ENCODE measurements around the gene RAB37. TPM values are rescaled to one million over a fixed set of nuclear protein-coding genes. Genes with fewer than 3 reads are reported as not detected.

The RAB37 gene
- total RNA-seq, 1 donor from 2014 or later = 1.0 TPM

DNA sequence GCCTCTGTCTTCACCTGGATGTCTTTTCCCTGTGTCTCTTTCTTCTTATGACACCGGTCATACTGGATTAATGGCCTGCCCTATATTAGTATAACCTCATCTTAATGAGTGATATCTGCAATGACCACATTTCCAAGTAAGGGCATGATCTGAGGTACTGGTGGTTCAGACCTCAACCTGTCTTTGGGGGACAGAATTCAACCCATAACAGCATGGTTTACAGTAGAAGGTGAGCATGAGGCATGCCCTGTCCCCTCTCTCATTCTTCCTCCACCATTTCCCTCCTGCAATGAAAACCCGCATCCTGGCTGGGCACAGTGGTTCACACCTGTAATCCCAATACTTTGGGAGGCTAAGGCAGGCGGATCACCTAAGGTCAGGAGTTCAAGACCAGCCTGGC, 2.8 kb upstream of the RAB37 start:
- Histone ChIP-seq H3K9ac (ENCODE audit: low read depth in 1 of 3, low read length in 3 of 3) (no peak overlapping the region), H3K4me3 (ENCODE audit: low read length in 3 of 3) (no peak overlapping the region), H3K9me3 (ENCODE audit: control insufficient read depth in 3 of 3, low read length in 3 of 3) (no peaks in the 10 kb centered on the region), H3K36me3 (ENCODE audit: control insufficient read depth in 3 of 3, insufficient read depth in 3 of 3, low read length in 3 of 3) (no peaks in the 10 kb centered on the region), H3K27me3 (ENCODE audit: control insufficient read depth in 3 of 3, insufficient read depth in 3 of 3, low read length in 3 of 3) (peaks cover 60 to 81% (median 62%) of the 10 kb centered on the region in 3 donors), H3K27ac (ENCODE audit: low read depth, low read length) (no peak overlapping the region), H3K4me1 (ENCODE audit: control insufficient read depth in 3 of 3, insufficient read depth in 3 of 3, low read length in 3 of 3) (peaks cover 10 to 22% (median 16%) of the 10 kb centered on the region in 3 donors)

- Histone ChIP-seq H3K27ac (ENCODE audit: low read depth, low read length) (no peak overlapping the region), H3K9ac (ENCODE audit: low read depth in 1 of 3, low read length in 3 of 3) (peak overlapping the region in 1 of 3 donors; percentile 8), H3K4me1 (ENCODE audit: control insufficient read depth in 3 of 3, insufficient read depth in 3 of 3, low read length in 3 of 3) (peaks cover 14 to 32% (median 19%) of the 10 kb centered on the region in 3 donors), H3K9me3 (ENCODE audit: control insufficient read depth in 3 of 3, low read length in 3 of 3) (no peaks in the 10 kb centered on the region), H3K4me3 (ENCODE audit: low read length in 3 of 3) (peak overlapping the region in 2 of 3 donors; percentile 5 to 51), H3K27me3 (ENCODE audit: control insufficient read depth in 3 of 3, insufficient read depth in 3 of 3, low read length in 3 of 3) (peaks cover 63 to 75% (median 68%) of the 10 kb centered on the region in 3 donors), H3K36me3 (ENCODE audit: control insufficient read depth in 3 of 3, insufficient read depth in 3 of 3, low read length in 3 of 3) (no peaks in the 10 kb centered on the region)
Measured at GRCh38 chr17:74737299-74738050, 419 bp downstream of the RAB37 start.

DNA sequence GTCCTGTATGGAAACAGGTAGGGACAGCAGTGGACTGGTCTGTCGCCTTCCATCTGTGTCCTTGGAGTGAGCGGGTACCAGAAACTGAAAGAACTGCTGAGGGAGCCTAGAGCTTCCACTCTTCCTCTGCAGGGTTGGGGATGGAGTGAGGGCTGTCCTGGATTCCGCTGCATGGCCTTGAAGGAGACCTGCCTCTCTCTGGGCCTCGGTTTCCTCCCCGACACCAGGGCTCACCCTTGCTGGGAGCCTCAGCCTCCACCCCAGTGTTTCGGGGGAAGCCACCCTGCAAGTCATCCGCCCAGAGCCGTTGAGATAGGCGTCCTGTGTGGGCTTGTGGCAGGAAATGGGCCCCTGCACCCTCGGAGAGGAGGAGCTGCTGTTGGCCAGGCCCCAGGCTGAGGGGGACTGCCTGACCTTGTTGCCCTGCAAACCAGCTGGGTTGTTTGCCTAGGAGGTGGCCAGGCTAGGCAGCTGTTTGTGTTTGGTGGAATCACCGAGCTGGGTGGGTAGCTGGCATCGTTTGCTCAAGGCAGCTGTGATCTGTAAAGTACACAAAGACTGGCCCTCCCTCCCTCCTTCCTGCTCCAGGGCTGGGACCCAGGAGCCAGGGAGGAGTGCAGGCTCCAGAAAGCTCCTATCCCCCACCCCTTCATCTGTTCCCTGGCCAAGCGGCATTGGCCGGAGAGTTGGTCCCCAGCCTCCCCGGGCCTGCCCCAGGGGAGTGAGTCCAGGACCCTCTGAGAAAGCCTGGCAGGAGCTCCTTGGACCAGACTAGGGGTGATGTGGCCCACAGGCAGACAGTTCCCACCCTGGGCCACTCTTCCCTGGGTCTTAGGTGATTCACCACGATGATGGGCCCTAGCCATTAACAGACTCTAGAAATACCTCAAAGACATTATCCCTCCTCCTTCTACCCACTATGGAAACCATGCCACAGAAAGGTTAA, 1.3 kb downstream of the RAB37 start:
- Histone ChIP-seq H3K36me3 (ENCODE audit: control insufficient read depth in 3 of 3, insufficient read depth in 3 of 3, low read length in 3 of 3) (no peaks in the 10 kb centered on the region), H3K9me3 (ENCODE audit: control insufficient read depth in 3 of 3, low read length in 3 of 3) (no peaks in the 10 kb centered on the region), H3K27ac (ENCODE audit: low read depth, low read length) (no peak overlapping the region), H3K9ac (ENCODE audit: low read depth in 1 of 3, low read length in 3 of 3) (peak overlapping the region in 1 of 3 donors; percentile 8), H3K27me3 (ENCODE audit: control insufficient read depth in 3 of 3, insufficient read depth in 3 of 3, low read length in 3 of 3) (peaks cover 58 to 69% (median 65%) of the 10 kb centered on the region in 3 donors), H3K4me1 (ENCODE audit: control insufficient read depth in 3 of 3, insufficient read depth in 3 of 3, low read length in 3 of 3) (peaks cover 14 to 32% (median 19%) of the 10 kb centered on the region in 3 donors), H3K4me3 (ENCODE audit: low read length in 3 of 3) (peak overlapping the region in 2 of 3 donors; percentile 5 to 51)

GRCh38 chr17:74739227-74739831, 2.3 kb downstream of the RAB37 start:
- Histone ChIP-seq H3K9me3 (ENCODE audit: control insufficient read depth in 3 of 3, low read length in 3 of 3) (no peaks in the 10 kb centered on the region), H3K4me3 (ENCODE audit: low read length in 3 of 3) (no peak overlapping the region), H3K9ac (ENCODE audit: low read depth in 1 of 3, low read length in 3 of 3) (no peak overlapping the region), H3K4me1 (ENCODE audit: control insufficient read depth in 3 of 3, insufficient read depth in 3 of 3, low read length in 3 of 3) (peaks cover 14 to 32% (median 21%) of the 10 kb centered on the region in 3 donors), H3K36me3 (ENCODE audit: control insufficient read depth in 3 of 3, insufficient read depth in 3 of 3, low read length in 3 of 3) (no peaks in the 10 kb centered on the region), H3K27ac (ENCODE audit: low read depth, low read length) (no peak overlapping the region), H3K27me3 (ENCODE audit: control insufficient read depth in 3 of 3, insufficient read depth in 3 of 3, low read length in 3 of 3) (peaks cover 50 to 58% (median 55%) of the 10 kb centered on the region in 3 donors)

- no peak overlapping the region for H3K27ac ChIP-seq (ENCODE audit: low read depth, low read length)
- peaks cover 48 to 55% (median 55%) of the 10 kb centered on the region in 3 donors for H3K27me3 ChIP-seq (ENCODE audit: control insufficient read depth in 3 of 3, insufficient read depth in 3 of 3, low read length in 3 of 3)
- H3K4me3 ChIP-seq (ENCODE audit: low read length in 3 of 3) = no peak overlapping the region
- peaks cover 18 to 37% (median 28%) of the 10 kb centered on the region in 3 donors for H3K4me1 ChIP-seq (ENCODE audit: control insufficient read depth in 3 of 3, insufficient read depth in 3 of 3, low read length in 3 of 3)
- no peaks in the 10 kb centered on the region for H3K36me3 ChIP-seq (ENCODE audit: control insufficient read depth in 3 of 3, insufficient read depth in 3 of 3, low read length in 3 of 3)
- no peaks in the 10 kb centered on the region for H3K9me3 ChIP-seq (ENCODE audit: control insufficient read depth in 3 of 3, low read length in 3 of 3)
- no peak overlapping the region for H3K9ac ChIP-seq (ENCODE audit: low read depth in 1 of 3, low read length in 3 of 3)
Measured at GRCh38 chr17:74740173-74740572, 3.1 kb downstream of the RAB37 start.

- Histone ChIP-seq H3K4me1 (ENCODE audit: control insufficient read depth in 3 of 3, insufficient read depth in 3 of 3, low read length in 3 of 3) (peaks cover 18 to 37% (median 29%) of the 10 kb centered on the region in 3 donors), H3K4me3 (ENCODE audit: low read length in 3 of 3) (no peak overlapping the region), H3K36me3 (ENCODE audit: control insufficient read depth in 3 of 3, insufficient read depth in 3 of 3, low read length in 3 of 3) (no peaks in the 10 kb centered on the region), H3K27me3 (ENCODE audit: control insufficient read depth in 3 of 3, insufficient read depth in 3 of 3, low read length in 3 of 3) (peaks cover 44 to 50% (median 49%) of the 10 kb centered on the region in 3 donors), H3K27ac (ENCODE audit: low read depth, low read length) (no peak overlapping the region), H3K9me3 (ENCODE audit: control insufficient read depth in 3 of 3, low read length in 3 of 3) (no peaks in the 10 kb centered on the region), H3K9ac (ENCODE audit: low read depth in 1 of 3, low read length in 3 of 3) (no peak overlapping the region)
Measured at GRCh38 chr17:74740641-74741387, 3.8 kb downstream of the RAB37 start.

- peaks cover 18 to 33% (median 30%) of the 10 kb centered on the region in 3 donors for H3K4me1 ChIP-seq (ENCODE audit: control insufficient read depth in 3 of 3, insufficient read depth in 3 of 3, low read length in 3 of 3)
- peaks cover 38 to 48% (median 40%) of the 10 kb centered on the region in 3 donors for H3K27me3 ChIP-seq (ENCODE audit: control insufficient read depth in 3 of 3, insufficient read depth in 3 of 3, low read length in 3 of 3)
- H3K36me3 ChIP-seq (ENCODE audit: control insufficient read depth in 3 of 3, insufficient read depth in 3 of 3, low read length in 3 of 3) = no peaks in the 10 kb centered on the region
- H3K4me3 ChIP-seq (ENCODE audit: low read length in 3 of 3) = no peak overlapping the region
- H3K27ac ChIP-seq (ENCODE audit: low read depth, low read length) = no peak overlapping the region
- H3K9ac ChIP-seq (ENCODE audit: low read depth in 1 of 3, low read length in 3 of 3) = no peak overlapping the region
- H3K9me3 ChIP-seq (ENCODE audit: control insufficient read depth in 3 of 3, low read length in 3 of 3) = no peaks in the 10 kb centered on the region
Measured at GRCh38 chr17:74742153-74742515, 5.1 kb downstream of the RAB37 start.

GRCh38 chr17:74742978-74743545, 6.0 kb downstream of the RAB37 start:
- Histone ChIP-seq H3K4me3 (ENCODE audit: low read length in 3 of 3) (no peak overlapping the region), H3K4me1 (ENCODE audit: control insufficient read depth in 3 of 3, insufficient read depth in 3 of 3, low read length in 3 of 3) (peaks cover 9 to 29% (median 28%) of the 10 kb centered on the region in 3 donors), H3K27me3 (ENCODE audit: control insufficient read depth in 3 of 3, insufficient read depth in 3 of 3, low read length in 3 of 3) (peaks cover 29 to 38% (median 31%) of the 10 kb centered on the region in 3 donors)

DNA sequence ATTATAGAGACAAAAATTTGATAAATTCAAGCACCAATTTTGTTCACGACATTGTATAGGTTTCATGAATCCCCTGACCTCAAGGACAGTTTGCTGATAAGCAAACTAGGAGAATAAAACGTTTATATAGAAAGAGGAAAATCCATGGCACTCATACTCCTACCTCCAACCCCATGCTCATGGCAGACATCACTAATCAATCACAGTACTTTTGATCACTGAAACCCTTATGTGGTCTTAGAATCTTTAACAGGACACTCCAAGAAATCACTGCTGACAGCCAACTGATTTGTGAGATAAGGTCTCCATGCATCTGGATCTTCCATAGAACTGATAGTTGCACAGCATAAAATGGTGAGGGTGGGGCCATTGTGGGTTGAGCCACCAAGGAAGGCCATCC, 6.7 kb downstream of the RAB37 start:
- no peak overlapping the region for H3K9ac ChIP-seq (ENCODE audit: low read depth in 1 of 3, low read length in 3 of 3)
- peaks cover 10 to 27% (median 25%) of the 10 kb centered on the region in 3 donors for H3K4me1 ChIP-seq (ENCODE audit: control insufficient read depth in 3 of 3, insufficient read depth in 3 of 3, low read length in 3 of 3)
- H3K36me3 ChIP-seq (ENCODE audit: control insufficient read depth in 3 of 3, insufficient read depth in 3 of 3, low read length in 3 of 3) = no peaks in the 10 kb centered on the region
- no peak overlapping the region for H3K4me3 ChIP-seq (ENCODE audit: low read length in 3 of 3)
- H3K27me3 ChIP-seq (ENCODE audit: control insufficient read depth in 3 of 3, insufficient read depth in 3 of 3, low read length in 3 of 3) = peaks cover 22 to 31% (median 26%) of the 10 kb centered on the region in 3 donors
- H3K27ac ChIP-seq (ENCODE audit: low read depth, low read length) = no peak overlapping the region
- H3K9me3 ChIP-seq (ENCODE audit: control insufficient read depth in 3 of 3, low read length in 3 of 3) = no peaks in the 10 kb centered on the region

More at GRCh38 chr17:74742978-74743545, 6.0 kb downstream of the RAB37 start:
- Histone ChIP-seq H3K27ac (ENCODE audit: low read depth, low read length) (no peak overlapping the region), H3K9me3 (ENCODE audit: control insufficient read depth in 3 of 3, low read length in 3 of 3) (no peaks in the 10 kb centered on the region), H3K9ac (ENCODE audit: low read depth in 1 of 3, low read length in 3 of 3) (no peak overlapping the region), H3K36me3 (ENCODE audit: control insufficient read depth in 3 of 3, insufficient read depth in 3 of 3, low read length in 3 of 3) (no peaks in the 10 kb centered on the region)
